ENCODE measurements around the gene SPA17.

Gene SPA17

GRCh38 chr11:124678416-124678815 lies 4.7 kb downstream of the SPA17 start:
- no peaks in the 10 kb centered on the region for H4K20me1 ChIP-seq (ENCODE audit: insufficient read depth)
- H3K9ac ChIP-seq = no peak overlapping the region
- H3K36me3 ChIP-seq (ENCODE audit: insufficient read depth) = no peaks in the 10 kb centered on the region
- H3K4me2 ChIP-seq = no peak overlapping the region
- no peak overlapping the region for H2AFZ ChIP-seq (ENCODE audit: low read depth)
- TF ChIP-seq CTCF (conservative IDR thresholded peaks at IDR 0.05; ENCODE audit: low read depth, low read length) = no peak
- no peak overlapping the region for H3K4me3 ChIP-seq (IDR thresholded peaks at IDR 0.05; ENCODE audit: insufficient read depth, low read depth, low read length)
- H3K4me1 ChIP-seq (ENCODE audit: low read depth, poor library complexity, severe bottlenecking) = peaks cover 6% of the 10 kb centered on the region
- H3K27ac ChIP-seq = no peak overlapping the region
- no peaks in the 10 kb centered on the region for H3K79me2 ChIP-seq (ENCODE audit: insufficient read depth, low read depth)
- H3K27me3 ChIP-seq (ENCODE audit: insufficient read depth, low read depth) = no peaks in the 10 kb centered on the region

DNA sequence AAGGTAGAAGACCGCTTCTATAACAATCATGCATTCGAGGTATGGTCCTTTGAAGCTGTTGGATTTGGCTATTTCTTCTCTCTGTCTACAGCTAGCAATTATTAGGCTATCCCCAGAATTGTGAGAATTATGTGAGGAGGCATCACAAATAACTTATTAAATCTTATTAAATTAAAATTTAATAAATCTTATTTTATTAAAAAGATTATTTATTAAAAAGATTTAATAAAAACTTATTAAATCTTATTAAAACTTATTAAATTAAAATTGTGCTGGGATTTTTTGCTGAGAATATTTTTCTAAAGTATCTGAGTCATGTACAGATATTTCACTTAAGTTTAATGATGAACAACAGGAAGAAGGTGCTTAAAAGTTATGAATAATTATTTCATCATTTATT lies 7.7 kb downstream of the SPA17 start:
- no peak for TF ChIP-seq CTCF (conservative IDR thresholded peaks at IDR 0.05; ENCODE audit: low read depth, low read length)

DNA sequence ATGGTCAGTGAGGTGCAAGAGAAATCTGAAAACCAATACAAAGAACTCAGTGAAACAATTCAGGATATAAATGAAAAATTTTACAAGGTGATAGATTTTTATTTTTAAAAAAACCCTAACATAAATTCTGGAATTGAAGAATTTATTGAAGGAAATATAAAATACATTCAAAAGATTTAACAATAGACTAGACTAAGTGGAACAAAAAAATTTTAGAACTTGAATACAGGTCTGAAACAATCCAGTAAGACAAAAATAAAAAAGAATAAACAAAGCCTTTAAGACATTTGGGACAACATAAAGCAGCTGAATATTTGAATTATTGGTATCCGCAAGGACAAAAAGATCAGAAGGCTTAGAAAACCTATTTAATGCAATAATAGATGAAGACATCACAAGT lies 8.7 kb downstream of the SPA17 start:
- Histone ChIP-seq H3K27me3 (ENCODE audit: insufficient read depth, low read depth) (no peaks in the 10 kb centered on the region), H4K20me1 (ENCODE audit: insufficient read depth) (no peaks in the 10 kb centered on the region), H3K4me2 (no peak overlapping the region), H3K79me2 (ENCODE audit: insufficient read depth, low read depth) (no peaks in the 10 kb centered on the region), H3K36me3 (ENCODE audit: insufficient read depth) (no peaks in the 10 kb centered on the region), H3K27ac (no peak overlapping the region), H3K9ac (no peak overlapping the region), H2AFZ (ENCODE audit: low read depth) (no peak overlapping the region), H3K4me1 (ENCODE audit: low read depth, poor library complexity, severe bottlenecking) (no peaks in the 10 kb centered on the region), H3K4me3 (IDR thresholded peaks at IDR 0.05; ENCODE audit: insufficient read depth, low read depth, low read length) (no peak overlapping the region)
- TF ChIP-seq CTCF (conservative IDR thresholded peaks at IDR 0.05; ENCODE audit: low read depth, low read length) = no peak

More for the DNA sequence above, 7.7 kb downstream of the SPA17 start:
- H3K27me3 ChIP-seq (ENCODE audit: insufficient read depth, low read depth) = no peaks in the 10 kb centered on the region
- no peak overlapping the region for H3K4me2 ChIP-seq
- no peak overlapping the region for H2AFZ ChIP-seq (ENCODE audit: low read depth)
- H3K4me3 ChIP-seq (IDR thresholded peaks at IDR 0.05; ENCODE audit: insufficient read depth, low read depth, low read length) = no peak overlapping the region
- H4K20me1 ChIP-seq (ENCODE audit: insufficient read depth) = no peaks in the 10 kb centered on the region
- H3K9ac ChIP-seq = no peak overlapping the region
- H3K4me1 ChIP-seq (ENCODE audit: low read depth, poor library complexity, severe bottlenecking) = no peaks in the 10 kb centered on the region
- no peaks in the 10 kb centered on the region for H3K79me2 ChIP-seq (ENCODE audit: insufficient read depth, low read depth)
- H3K36me3 ChIP-seq (ENCODE audit: insufficient read depth) = no peaks in the 10 kb centered on the region
- H3K27ac ChIP-seq = no peak overlapping the region

DNA sequence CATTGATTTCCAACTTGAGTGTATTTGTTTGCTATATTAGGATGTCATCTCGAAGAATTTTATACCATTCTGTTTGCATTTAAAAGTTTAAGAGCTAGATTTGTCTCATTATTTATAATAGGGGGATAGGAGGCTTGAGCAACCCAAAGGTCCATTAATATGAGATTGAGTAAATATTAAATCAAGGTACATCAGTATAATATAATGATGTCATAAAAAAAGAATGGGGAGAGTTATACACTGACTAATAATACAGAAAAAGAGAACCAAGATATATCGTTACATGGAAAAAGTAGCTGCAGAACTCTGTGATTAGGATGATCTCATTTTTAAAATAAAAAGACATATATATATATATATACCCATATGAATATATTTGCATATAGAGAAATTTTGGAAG lies 19.4 kb downstream of the SPA17 start:
- no peaks in the 10 kb centered on the region for H4K20me1 ChIP-seq (ENCODE audit: insufficient read depth)
- no peak overlapping the region for H3K4me3 ChIP-seq (IDR thresholded peaks at IDR 0.05; ENCODE audit: insufficient read depth, low read depth, low read length)
- no peak overlapping the region for H2AFZ ChIP-seq (ENCODE audit: low read depth)
- H3K27me3 ChIP-seq (ENCODE audit: insufficient read depth, low read depth) = no peaks in the 10 kb centered on the region
- H3K27ac ChIP-seq = no peak overlapping the region
- no peaks in the 10 kb centered on the region for H3K79me2 ChIP-seq (ENCODE audit: insufficient read depth, low read depth)
- TF ChIP-seq CTCF (conservative IDR thresholded peaks at IDR 0.05; ENCODE audit: low read depth, low read length) = no peak
- H3K9ac ChIP-seq = no peak overlapping the region
- no peak overlapping the region for H3K4me2 ChIP-seq
- H3K4me1 ChIP-seq (ENCODE audit: low read depth, poor library complexity, severe bottlenecking) = no peaks in the 10 kb centered on the region
- H3K36me3 ChIP-seq (ENCODE audit: insufficient read depth) = no peaks in the 10 kb centered on the region

DNA sequence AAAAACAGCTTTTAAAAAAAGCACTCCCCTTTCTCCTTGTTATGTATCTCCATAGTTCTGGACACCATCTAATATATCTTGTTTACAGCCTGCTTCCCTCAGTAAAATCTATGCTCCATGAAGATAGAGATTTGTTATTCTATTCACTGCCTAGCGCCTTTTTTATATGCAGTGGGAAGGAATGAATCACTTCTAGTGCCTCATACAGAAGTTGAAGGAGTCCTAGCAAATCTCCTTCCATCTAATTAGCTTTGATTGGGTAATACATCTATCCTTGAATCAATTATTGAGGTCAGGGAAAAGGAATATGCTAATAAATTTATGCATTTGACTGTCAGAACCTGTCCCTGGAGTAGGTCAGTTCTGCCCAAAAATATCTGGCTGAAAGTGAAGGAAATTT lies 25.8 kb downstream of the SPA17 start:
- Histone ChIP-seq H3K27ac (no peak overlapping the region), H3K4me2 (no peak overlapping the region), H2AFZ (ENCODE audit: low read depth) (no peak overlapping the region), H3K9ac (no peak overlapping the region), H3K4me1 (ENCODE audit: low read depth, poor library complexity, severe bottlenecking) (no peaks in the 10 kb centered on the region), H3K4me3 (IDR thresholded peaks at IDR 0.05; ENCODE audit: insufficient read depth, low read depth, low read length) (no peak overlapping the region), H3K79me2 (ENCODE audit: insufficient read depth, low read depth) (no peaks in the 10 kb centered on the region), H4K20me1 (ENCODE audit: insufficient read depth) (no peaks in the 10 kb centered on the region), H3K36me3 (ENCODE audit: insufficient read depth) (no peaks in the 10 kb centered on the region), H3K27me3 (ENCODE audit: insufficient read depth, low read depth) (no peaks in the 10 kb centered on the region)
- TF ChIP-seq CTCF (conservative IDR thresholded peaks at IDR 0.05; ENCODE audit: low read depth, low read length) = no peak
